CD4-positive, alpha-beta T cell (primary cell): ENCODE measurements around the gene ALDH2. TPM values are rescaled to one million over a fixed set of nuclear protein-coding genes. Genes with fewer than 3 reads are reported as not detected.

Experiments
- ATAC-seq: fragments of 200-7000 bp; cut with Tn5 transposase; one replicate; pipeline ENCODE4 v1.10.0; 2022; ENCODE audit warnings: mild to moderate bottlenecking; ENCODE audit not compliant: poor library complexity
- CTCF ChIA-PET: fragments of 350-600 bp; sonication (Branson Sonifier 250); formaldehyde crosslinking; loops from one replicate; lab custom pipeline; 2021; ENCODE audit warnings: antibody characterized with exemption, inconsistent platforms; lab: Charles Lee
- POLR2A ChIA-PET: fragments of 350-600 bp; sonication (Branson Sonifier 250); formaldehyde crosslinking; loops from one replicate; lab custom pipeline; 2021; ENCODE audit warnings: antibody characterized with exemption, inconsistent platforms; lab: Charles Lee
- DNase-seq, 14 experiments: peaks; one replicate each; pipeline ENCODE4 v3.0.0-alpha.2; 2013 to 2020; ENCODE audit warnings: mixed read lengths in 2 of 14
- H3K27ac ChIP-seq, 2 donors: one replicate each; pipeline versions ENCODE4 v1.5.1 to v1.7.0; 2013; ENCODE audit warnings: low read length in 2 of 2, low read depth in 1 of 2, mild to moderate bottlenecking in 1 of 2
- H3K27me3 ChIP-seq, 2 experiments: 1 replicate in 1 of 2; 2 replicates in 1 of 2; pipeline versions ENCODE4 v1.6.1 to v1.7.0; 2013; ENCODE audit warnings: low read length in 2 of 2, control low read depth in 1 of 2, mild to moderate bottlenecking in 1 of 2, moderate library complexity in 1 of 2; ENCODE audit not compliant: insufficient read depth in 2 of 2, control insufficient read depth in 1 of 2
- H3K36me3 ChIP-seq: one replicate; pipeline ENCODE4 v1.6.1; 2013; ENCODE audit warnings: low read length, control low read depth; ENCODE audit not compliant: insufficient read depth
- H3K4me1 ChIP-seq: one replicate; pipeline ENCODE4 v1.6.1; 2013; ENCODE audit warnings: low read length, control low read depth; ENCODE audit not compliant: insufficient read depth
- H3K4me3 ChIP-seq: one replicate; pipeline ENCODE4 v1.5.1; 2013; ENCODE audit warnings: mild to moderate bottlenecking, low read length, moderate library complexity
- H3K9me3 ChIP-seq, 2 experiments: 1 replicate in 1 of 2; 2 replicates in 1 of 2; pipeline versions ENCODE4 v1.6.1 to v1.7.0; 2013; ENCODE audit warnings: low read length in 2 of 2, mild to moderate bottlenecking in 2 of 2, control low read depth in 1 of 2, moderate library complexity in 1 of 2; ENCODE audit not compliant: control insufficient read depth in 1 of 2, insufficient read depth in 1 of 2
- H3K27ac Mint-ChIP-seq: one replicate; pipeline ENCODE4 v1.8.0; 2020; ENCODE audit warnings: mixed read lengths
- H3K27me3 Mint-ChIP-seq: one replicate; pipeline ENCODE4 v1.8.0; 2021; ENCODE audit warnings: mixed read lengths
- H3K36me3 Mint-ChIP-seq: one replicate; pipeline ENCODE4 v1.8.0; 2021; ENCODE audit warnings: low read depth, mixed read lengths
- H3K4me1 Mint-ChIP-seq: one replicate; pipeline ENCODE4 v1.8.0; 2021; ENCODE audit warnings: low read depth, mixed read lengths
- H3K4me3 Mint-ChIP-seq: one replicate; pipeline ENCODE4 v1.8.0; 2020; ENCODE audit warnings: mild to moderate bottlenecking, mixed read lengths
- H3K9me3 Mint-ChIP-seq: one replicate; pipeline ENCODE4 v1.8.0; 2020; ENCODE audit warnings: mixed read lengths
- CTCF ChIP-seq: fragments of 200-600 bp; IDR thresholded peaks from one replicate; pipeline ENCODE4 v1.8.0; 2022; ENCODE audit warnings: antibody characterized with exemption, mild to moderate bottlenecking
- intact Hi-C, 2 experiments: fragments of 100-400 bp; cut with DNase I in 1 of 2; cut with micrococcal nuclease in 1 of 2; formaldehyde crosslinking; loops; one replicate each; pipeline versions ENCODE4 v1.15.1 to v1.9.0; 2023 to 2025; cut with DNase I, micrococcal nuclease
- total RNA-seq, 174 experiments: library from RNA in 2 of 174; stranded (reverse) in 2 of 174; gene quantifications; one replicate each; pipeline ENCODE4 v1.2.3 and lab custom pipeline; 2021 to 2026

ALDH2 gene
- total RNA-seq, 2 experiments from 2014 or later: 2.0 to 2.1 TPM

GRCh38 chr12:111745211-111745610 lies 21.5 kb upstream of the ALDH2 start:
- H3K27me3 Mint-ChIP-seq: no peaks in the 10 kb centered on the region
- Histone ChIP-seq H3K9me3 (no peaks in the 10 kb centered on the region), H3K4me1 (no peaks in the 10 kb centered on the region), H3K36me3 (peaks cover 40% of the 10 kb centered on the region), H3K27me3 (no peaks in the 10 kb centered on the region), H3K4me3 (no peak overlapping the region), H3K27ac (no peak overlapping the region)
- no peak overlapping the region for H3K4me3 Mint-ChIP-seq
- POLR2A ChIA-PET: no interaction called here
- intact Hi-C loops: no loop called here
- no peak for TF ChIP-seq CTCF
- ATAC-seq (no peak), DNase-seq (no peak)
- H3K9me3 Mint-ChIP-seq: no peaks in the 10 kb centered on the region
- CTCF ChIA-PET: interaction anchor here (0.5 to 0.6 kb wide), 2 partner anchors 25 to 28 kb away, joined by 3 read pairs; no protein-coding TSS in a partner anchor
- no peak overlapping the region for H3K27ac Mint-ChIP-seq
- no peaks in the 10 kb centered on the region for H3K4me1 Mint-ChIP-seq
- peaks cover 57% of the 10 kb centered on the region for H3K36me3 Mint-ChIP-seq

- intact Hi-C loops: no loop called here
These were observed 19.4 kb upstream of the ALDH2 start for GRCh38 chr12:111747333-111747732.

GRCh38 chr12:111748151-111748672 lies 18.5 kb upstream of the ALDH2 start:
- Mint-ChIP-seq H3K9me3 (no peaks in the 10 kb centered on the region), H3K27ac (no peak overlapping the region), H3K4me1 (no peaks in the 10 kb centered on the region), H3K4me3 (no peak overlapping the region), H3K27me3 (no peaks in the 10 kb centered on the region), H3K36me3 (peaks cover 63% of the 10 kb centered on the region)
- H3K4me1 ChIP-seq: no peaks in the 10 kb centered on the region
- no peak overlapping the region for H3K4me3 ChIP-seq
- H3K9me3 ChIP-seq: no peaks in the 10 kb centered on the region
- ATAC-seq (no peak), DNase-seq (no peak)
- POLR2A ChIA-PET: no interaction called here
- CTCF ChIA-PET: no interaction called here
- no peak overlapping the region for H3K27ac ChIP-seq
- no peak for TF ChIP-seq CTCF
- intact Hi-C loops: no loop called here
- peaks cover 47% of the 10 kb centered on the region for H3K36me3 ChIP-seq
- no peaks in the 10 kb centered on the region for H3K27me3 ChIP-seq

More at GRCh38 chr12:111747333-111747732, 19.4 kb upstream of the ALDH2 start:
- peaks cover 47% of the 10 kb centered on the region for H3K36me3 ChIP-seq
- no peak overlapping the region for H3K4me3 ChIP-seq
- Mint-ChIP-seq H3K4me3 (no peak overlapping the region), H3K27ac (no peak overlapping the region), H3K4me1 (no peaks in the 10 kb centered on the region), H3K36me3 (peaks cover 61% of the 10 kb centered on the region), H3K9me3 (no peaks in the 10 kb centered on the region), H3K27me3 (no peaks in the 10 kb centered on the region)
- TF ChIP-seq CTCF: no peak
- no peaks in the 10 kb centered on the region for H3K9me3 ChIP-seq
- no peaks in the 10 kb centered on the region for H3K27me3 ChIP-seq
- H3K4me1 ChIP-seq: no peaks in the 10 kb centered on the region
- ATAC-seq (no peak), DNase-seq (no peak)
- no peak overlapping the region for H3K27ac ChIP-seq
- CTCF ChIA-PET: no interaction called here
- POLR2A ChIA-PET: no interaction called here
